Urothelium cell line (cell line): ENCODE measurements around the gene PSMC3IP.

Source experiments
- DNase-seq: peaks from one replicate; pipeline ENCODE4 v3.0.0; 2011; ENCODE audit warnings: low spot score, mixed read lengths
- FAIRE-seq: peaks from 2 replicates; lab custom pipeline; 2011; peaks lifted over from hg19 to GRCh38; lab: Jason Lieb, UNC

PSMC3IP gene

DNA sequence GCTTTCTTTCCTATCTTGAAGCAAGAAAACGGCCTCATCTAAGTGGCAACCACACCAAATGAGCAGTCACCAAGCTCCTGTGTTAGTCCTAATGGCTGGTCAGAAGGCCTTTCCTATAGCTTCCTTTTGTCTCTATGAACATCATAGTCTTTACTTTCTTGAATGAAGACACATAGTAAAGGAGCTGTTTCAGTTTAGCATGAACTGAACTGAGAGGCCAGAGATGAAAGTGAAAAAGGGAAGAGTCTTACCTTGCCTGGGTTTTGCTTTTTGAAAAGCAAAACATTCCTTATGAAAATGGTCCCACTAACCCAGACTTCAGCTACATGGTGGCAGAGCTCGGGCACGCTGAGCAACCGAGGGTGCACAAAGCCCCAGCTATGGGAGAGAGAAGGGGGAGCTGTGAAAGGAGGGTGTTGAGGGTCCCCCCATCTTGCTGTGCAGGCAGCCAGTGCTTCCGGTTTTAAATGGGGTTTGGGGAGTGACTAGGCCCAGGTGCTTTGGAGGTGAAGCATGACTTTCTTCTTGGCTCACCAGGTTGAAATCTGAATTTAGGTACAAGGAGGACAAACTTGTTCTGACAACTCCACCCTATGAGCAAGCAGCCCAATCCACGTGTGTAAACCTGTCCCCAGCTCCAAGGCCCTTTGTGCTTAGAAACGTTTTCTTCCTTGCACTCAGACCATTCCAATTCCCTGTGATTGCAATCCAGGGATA, 9.1 kb upstream of the PSMC3IP start:
- DNase-seq = no peak
- no peak for FAIRE-seq

DNA sequence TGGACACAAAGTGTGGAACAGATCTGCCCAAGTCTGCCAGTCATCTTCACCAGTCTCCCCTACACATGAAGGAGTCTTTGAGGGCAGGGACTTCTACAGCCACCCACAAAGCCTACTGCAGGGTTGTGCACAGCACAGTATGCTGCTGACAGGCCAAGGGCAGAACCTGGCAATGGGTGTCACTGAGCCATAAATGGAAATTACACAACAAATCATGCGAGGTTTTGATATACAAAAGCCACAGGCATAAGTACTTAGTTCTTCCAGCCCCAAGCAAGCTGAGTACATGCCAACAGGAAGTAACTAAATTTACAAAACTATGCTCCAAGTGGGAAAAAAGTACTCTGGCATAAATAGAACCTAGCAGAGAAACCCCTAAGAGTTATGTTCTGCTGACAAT, 7.8 kb upstream of the PSMC3IP start:
- FAIRE-seq (no peak), DNase-seq (no peak)

DNA sequence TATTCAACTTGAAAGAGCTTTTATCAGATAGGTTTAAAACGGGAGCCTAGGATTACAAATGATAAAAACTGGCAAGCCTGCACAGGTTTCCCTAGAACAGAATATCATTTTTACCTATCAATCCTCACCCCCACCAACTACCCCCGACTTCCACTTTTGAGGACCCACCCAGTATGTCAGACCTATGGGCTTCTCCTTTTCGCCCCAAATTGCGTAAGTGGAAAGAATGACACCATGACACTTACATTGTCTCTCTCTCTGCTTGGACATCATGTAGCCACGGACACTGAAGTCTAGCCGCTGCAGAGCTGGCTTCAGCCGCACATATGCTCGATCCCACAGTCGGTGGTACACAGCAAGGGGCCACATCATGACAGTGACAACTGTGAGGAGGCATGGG, 7.4 kb upstream of the PSMC3IP start:
- DNase-seq (no peak), FAIRE-seq (no peak)

DNA sequence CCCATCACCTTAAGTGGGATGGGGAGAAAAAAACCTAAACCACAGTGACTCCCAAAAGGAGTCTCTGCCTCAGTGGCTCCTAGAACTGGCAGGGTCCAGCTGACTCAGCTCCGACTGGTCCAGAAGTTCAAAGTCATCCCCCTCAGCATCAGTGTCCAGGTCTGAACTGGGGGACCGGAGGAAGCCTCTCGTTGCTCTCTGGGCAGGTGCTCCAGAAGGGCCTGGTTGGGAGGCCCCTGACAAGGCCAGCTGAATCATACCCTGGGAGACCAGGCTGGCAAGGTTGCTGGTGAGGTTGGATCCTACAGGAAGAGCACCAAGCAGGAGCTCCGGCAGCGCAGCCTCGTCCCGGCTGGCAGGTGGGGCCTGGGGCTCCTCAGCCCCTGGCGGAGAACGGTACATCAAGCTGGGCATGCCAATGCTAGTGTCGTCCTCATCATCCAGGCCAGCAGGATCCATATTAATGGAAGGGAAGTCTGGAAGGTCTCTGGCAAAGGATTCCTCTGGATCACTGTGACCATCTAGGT, 4.3 kb upstream of the PSMC3IP start:
- DNase-seq = no peak
- no peak for FAIRE-seq

DNA sequence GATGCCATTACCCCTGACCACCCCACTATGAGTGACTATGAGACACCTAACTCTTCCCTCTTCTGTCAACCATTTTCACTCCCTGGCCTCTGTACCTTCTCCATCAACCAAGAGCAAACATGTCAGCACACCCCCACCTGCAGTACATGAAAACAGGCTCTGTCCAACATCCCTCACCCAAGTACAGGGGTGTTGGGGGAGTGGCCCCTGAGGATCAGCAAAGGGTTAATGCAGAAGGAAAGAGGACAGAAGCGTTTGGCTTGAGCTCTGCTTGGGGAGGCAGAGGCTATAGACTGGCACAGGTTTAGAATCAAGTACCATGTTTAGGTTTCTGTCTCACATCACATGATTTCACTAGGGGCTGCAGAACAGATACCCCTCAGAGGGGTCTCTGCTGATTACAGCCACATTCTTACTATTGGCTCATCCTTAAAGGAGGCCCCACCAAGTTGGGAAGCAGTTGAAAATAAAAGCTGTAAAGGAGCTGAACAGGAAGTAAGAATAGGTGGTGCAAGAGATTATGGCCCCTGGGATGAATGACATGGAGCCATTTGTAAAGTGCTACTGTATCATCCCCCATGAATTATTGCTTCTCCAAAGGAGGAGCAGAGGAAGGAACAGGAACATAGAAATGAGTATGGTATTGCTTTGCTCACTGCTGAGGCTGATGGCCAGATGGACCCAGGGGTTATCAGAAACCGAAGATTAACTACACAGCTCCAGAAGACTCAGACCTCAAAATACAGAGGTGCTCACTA, 2.4 kb upstream of the PSMC3IP start:
- FAIRE-seq = no peak

DNA sequence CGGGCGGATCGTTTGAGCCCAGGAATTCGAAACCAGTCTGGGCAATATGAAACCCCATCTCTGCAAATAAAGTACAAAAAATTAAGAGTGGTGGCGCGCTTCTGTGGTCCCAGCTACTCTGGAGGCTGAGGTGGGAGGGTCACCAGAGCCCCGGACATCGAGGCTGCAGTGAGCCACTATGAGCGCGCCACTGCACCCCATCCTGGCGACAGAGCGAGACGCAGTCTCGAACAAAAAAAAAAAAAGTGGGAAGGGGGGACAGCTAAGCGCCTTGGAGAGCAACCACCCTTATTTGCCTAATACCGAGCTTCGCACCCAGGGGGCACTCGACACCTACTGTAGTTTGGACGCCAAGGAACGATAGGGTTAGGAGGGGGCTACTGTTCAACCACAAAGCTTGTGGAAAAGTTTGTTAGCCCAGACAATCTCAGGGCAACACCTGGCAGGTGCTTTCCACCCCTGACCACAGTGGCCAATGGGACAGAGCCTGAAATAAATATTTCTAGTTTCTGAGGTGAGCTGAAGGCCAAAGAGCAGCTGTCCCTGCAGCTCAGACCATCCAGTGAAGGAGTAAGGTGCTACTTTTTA, 847 bp upstream of the PSMC3IP start:
- DNase-seq = peak; percentile 86
- no peak for FAIRE-seq

More for the DNA sequence above, 2.4 kb upstream of the PSMC3IP start:
- DNase-seq = no peak

DNA sequence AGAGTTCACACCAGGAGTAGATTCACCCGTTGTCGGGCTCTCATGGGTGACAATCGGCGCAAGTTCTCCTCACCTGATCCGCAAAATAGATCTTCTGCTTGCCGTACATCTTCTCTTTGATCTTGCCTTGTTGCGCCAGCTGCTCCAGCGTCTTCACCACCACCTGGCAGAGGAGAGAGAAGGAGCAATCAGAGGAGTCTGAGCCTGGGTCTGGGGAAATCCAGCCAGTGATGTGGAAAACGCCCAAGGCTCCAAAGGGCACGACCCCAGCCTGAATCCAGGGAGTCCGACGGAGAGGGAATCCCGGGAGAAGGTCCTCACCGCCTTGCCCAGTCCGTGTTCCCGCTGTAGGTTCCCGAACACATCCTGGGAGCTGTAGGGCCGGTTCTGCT, 393 bp downstream of the PSMC3IP start:
- FAIRE-seq (no peak), DNase-seq (no peak)

DNA sequence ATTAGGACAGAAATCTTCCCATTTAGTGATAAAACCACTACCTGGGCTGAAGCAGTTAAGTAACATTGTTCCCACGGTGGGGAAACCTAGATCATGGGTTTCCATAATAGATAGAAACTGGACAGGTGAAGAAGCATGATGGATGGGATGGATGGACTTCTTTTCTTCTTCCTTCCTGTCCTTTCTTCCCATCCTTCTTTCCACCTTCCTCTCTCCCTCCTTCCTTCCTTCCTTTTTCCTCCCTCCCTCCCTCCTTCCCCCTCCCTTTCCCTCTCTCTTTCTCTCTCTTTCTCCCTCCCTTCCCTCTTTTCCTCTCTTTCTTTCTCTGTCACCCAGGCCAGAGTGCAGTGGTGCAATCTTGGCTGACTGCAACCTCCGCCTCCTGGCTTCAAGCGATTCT, 3.1 kb downstream of the PSMC3IP start:
- DNase-seq (no peak), FAIRE-seq (no peak)

DNA sequence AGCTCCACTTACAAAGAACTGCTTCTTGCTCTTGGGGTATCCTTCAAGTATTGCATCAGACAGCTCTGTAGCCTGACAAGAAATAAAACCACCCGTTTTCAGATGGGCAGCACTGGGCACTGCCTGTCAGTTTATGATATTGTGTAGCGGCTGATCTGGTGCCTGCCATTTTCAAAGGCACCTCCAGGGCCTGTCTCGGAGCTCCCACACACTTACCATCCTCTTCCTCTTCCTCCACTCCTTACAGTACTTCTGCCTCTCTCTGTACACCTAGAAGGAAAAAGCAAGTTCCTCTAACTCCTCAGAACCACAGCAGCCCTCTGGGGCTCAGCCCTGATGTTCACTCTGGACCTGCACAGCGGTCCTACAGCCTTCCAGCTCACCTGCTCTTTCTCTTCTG, 4.4 kb downstream of the PSMC3IP start:
- no peak for FAIRE-seq
- DNase-seq = no peak

DNA sequence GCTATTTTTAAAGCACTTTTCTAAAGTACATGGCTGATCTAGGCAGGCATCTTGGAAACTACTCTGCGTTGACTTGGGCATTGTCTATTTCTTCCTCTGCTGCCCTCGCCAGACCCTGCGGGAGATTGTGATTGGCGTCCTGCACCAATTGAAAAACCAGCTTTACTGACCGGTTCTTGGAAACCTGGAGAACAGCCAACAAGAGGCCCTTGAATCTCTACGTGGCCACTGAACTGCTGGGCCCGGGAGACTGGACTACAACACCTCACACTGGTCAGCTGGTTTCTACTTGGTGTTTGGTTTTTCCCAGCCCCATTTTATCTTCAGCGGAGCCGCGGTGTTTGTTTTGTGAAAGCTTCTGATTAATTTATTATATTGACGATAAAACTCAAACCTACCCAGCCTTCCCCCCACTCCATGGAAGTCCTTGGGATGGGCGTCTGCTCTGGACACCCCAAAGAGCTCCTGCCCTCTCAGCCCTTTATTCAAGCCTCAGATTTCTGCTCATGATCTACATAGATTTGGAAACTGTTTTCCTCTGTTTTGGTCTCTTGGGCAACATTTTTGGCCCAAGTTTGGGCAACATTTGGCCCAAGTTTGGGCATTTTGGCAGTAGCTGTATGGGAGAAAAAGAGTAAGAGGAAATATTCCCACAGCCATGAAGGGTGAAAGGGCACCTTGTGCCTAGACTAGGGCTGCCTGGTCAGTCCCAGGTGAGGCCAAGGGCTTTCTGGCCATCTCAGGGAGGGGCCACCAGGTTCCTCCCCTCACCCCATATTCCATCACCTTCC, 5.9 kb downstream of the PSMC3IP start:
- DNase-seq (no peak), FAIRE-seq (no peak)

DNA sequence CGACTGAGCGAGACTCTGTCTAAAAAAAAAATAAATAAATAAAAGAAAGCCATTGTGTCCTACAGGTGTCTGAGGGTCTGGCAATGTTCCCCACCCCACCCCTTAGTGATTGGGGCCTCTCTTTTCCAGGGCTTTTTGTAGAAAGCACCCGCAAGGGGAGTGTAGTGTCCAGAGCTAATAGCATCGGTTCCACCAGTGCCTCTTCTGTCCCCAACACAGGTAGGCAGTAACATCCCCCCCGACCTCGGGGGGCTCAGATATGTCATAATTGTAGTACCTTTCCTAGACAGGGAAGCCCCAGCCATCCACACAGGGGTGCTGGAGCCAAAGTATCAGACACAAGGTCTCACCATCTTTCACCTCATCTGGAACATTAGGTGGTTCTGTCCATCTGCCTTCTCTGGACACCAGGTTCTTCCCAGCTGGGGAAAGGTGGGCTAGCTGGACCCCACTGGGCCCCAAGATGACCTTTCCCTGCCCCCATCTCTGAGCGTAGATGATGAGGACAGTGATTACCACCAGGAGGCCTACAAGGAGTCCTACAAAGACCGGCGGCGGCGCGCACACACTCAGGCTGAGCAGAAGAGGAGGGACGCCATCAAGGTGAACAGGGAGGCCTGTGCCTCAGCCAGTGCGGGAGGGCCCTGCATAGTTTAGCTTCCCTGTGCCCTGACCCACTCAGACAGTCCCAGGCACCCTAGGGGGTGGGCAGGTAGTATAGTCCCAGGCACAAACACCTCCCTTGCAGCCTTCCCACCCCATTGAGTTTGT, 9.0 kb downstream of the PSMC3IP start:
- DNase-seq (no peak), FAIRE-seq (peak; percentile 20)

DNA sequence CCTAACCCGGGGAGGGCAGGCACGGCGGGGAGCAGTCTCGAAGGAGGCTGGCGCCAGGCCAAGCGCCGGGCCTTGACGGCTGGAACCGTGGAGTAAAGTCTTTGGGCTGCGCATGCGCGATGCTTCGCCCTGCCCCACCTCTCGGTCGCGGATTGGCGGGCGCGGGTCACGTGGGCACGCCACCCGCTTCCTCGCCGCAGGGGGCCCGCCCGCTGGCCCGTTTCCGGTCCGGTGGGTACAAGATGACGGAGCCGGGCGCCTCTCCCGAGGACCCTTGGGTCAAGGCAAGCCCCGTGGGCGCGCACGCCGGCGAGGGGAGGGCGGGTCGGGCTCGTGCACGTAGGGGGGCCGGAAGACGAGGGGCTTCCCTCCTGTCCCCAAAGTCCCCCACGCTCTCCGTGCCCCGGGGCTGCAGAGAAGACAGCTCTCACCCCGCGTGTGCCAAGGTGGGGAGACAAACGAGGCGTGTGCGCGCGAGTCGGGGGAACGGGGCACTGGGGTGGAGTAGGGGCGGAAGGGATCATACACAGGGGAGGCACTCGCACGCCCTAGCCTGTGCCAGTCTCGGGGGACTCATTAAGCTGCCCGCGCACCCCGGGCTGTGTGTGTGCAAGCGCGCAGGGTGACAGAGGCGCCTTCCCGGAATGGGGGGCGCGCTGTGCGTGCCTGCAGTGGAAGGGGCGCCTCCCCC, 10.5 kb downstream of the PSMC3IP start, which contains the start of gene MLX:
Gene MLX, plus strand, starts transcription at position 218 of the 691 bp plus-strand sequence. Its CDS starts 25 bp downstream, at position 243.
- DNase-seq (peak; percentile 100), FAIRE-seq (peak; percentile 98)

DNA sequence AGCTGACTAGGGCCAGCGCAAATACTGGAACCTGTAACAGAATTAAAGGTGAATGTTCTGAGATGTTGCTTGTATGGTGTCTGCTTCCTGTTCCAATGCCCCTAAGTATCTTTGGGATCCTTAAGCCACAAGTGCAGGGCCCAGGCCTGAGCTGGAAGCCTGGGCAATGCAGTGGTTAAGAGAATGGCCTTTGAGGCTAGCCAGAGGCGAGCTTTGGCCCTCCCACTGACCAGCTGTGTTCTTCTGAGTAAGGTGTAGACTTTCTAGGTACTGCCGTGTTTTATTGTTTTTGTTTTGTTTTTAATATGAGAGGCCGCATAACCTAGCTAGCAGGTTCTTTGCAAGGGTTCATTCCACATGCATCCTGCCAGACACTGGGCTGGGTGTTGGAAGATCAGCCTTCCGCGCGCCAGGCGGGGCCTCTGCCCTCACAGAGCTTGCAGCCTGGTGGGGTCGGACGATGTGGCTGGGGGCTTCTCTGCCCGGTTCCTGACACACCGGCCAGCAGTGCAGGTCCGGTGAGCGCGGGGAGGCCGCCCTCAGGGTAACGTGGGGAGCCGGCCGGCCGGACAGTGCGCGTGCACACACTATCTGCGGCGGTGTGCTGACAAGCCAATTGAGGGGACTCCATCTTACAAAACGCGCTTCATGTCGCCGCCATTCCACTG, 11.2 kb downstream of the PSMC3IP start:
- DNase-seq (no peak), FAIRE-seq (no peak)

DNA sequence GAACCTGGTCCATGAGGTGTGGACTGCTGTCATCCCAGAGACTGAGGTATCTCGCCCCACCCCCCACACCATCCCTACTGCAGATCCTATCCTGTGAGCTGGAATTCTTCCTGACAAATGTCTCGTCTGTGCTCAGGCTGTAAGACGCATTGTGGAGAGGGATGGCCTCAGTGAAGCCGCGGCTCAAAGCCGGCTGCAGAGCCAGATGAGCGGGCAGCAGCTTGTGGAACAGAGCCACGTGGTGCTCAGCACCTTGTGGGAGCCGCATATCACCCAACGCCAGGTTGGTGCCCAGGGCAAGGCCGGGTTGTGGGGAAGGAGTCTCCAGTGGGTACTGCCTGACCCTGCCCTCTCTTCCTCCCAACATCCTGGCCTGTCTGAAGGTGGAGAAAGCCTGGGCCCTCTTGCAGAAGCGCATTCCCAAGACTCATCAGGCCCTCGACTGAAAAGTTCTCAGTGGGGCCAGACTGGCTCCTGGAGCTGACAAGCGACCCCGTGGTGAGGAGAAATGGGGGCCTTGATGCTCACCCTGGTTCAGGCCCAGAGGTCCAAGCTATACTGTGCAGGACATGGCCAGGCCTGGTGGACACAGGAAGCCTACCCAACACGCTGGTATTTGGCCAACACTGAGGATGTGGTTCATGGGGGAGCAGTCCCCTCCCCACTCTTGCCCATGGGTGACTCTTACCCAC, 11.9 kb downstream of the PSMC3IP start:
- DNase-seq (no peak), FAIRE-seq (no peak)

DNA sequence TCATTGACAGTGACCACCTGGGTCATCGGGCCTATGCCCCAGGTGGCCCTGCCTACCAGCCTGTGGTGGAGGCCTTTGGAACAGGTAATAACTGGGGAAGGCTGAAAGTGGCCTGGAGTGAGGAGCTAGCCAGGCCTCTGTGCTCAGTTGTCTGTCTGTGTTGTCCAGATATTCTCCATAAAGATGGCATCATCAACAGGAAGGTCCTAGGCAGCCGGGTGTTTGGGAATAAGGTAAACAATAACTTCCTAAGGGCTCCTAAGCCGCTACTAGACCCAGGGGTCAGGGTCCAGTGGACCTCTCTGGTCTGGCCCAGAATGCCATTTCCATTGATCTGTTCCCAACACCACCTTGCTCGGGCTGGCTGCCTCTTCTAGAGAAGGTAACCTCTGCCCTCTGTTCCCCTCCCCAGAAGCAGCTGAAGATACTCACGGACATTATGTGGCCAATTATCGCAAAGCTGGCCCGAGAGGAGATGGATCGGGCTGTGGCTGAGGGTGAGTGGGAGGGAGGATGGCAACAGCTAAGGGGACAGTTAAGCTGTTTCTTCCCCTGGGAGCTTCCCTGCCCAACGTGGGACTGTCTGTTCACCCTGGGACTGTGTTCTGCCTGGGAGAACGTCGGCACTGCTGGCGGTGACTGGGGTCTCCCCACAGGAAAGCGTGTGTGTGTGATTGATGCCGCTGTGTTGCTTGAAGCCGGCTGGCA, 12.6 kb downstream of the PSMC3IP start:
- DNase-seq (no peak), FAIRE-seq (no peak)

DNA sequence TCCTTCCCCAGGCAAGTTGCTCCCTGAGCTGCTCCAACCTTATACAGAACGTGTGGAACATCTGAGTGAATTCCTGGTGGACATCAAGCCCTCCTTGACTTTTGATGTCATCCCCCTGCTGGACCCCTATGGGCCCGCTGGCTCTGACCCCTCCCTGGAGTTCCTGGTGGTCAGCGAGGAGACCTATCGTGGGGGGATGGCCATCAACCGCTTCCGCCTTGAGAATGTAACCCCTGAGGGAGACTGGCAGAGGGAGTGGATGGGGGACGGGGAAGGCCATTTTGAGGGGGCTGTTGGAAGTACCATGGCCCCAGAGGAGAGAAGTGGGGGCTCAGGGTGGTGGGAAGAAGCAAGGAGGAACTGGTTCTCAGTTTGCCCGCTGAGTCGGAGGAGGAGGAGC, 13.6 kb downstream of the PSMC3IP start:
- DNase-seq (no peak), FAIRE-seq (no peak)

DNA sequence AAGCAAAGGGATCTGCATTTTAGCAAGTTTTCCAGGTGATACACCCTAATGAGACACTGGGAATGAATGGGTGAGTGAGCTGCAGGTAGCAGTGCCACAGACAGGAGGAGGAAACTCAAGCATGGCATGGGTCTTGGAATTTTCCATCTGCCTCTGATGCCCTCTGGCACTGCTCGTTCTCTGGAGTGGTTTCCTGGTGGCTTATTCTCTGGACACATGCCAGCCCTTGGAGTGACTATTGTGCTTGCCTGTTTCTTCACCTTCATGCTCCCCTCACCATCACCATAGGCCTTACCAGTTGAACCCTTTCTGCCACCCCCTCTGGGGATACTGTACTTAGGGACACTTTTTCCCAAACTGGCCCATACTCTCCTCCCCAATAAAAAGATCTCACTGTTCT, 14.0 kb downstream of the PSMC3IP start:
- DNase-seq (no peak), FAIRE-seq (no peak)

DNA sequence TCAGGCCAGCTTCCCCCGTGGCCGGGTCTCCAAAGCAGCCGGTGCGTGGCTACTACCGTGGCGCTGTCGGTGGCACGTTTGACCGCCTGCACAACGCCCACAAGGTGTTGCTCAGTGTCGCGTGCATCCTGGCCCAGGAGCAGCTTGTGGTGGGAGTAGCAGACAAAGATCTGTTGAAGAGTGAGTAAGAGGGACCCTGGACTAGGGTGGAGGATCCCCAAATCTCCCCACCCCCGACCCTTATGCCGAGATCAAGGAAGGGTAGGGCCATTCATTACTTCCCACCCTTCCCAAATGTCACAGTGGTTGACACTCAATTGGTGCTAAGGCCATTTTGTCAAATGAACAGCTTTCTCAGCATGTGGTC, 14.4 kb downstream of the PSMC3IP start:
- DNase-seq = no peak
- FAIRE-seq = no peak
